AG04450 (cell line): ENCODE measurements around the gene AGPAT1. TPM values are rescaled to one million over a fixed set of nuclear protein-coding genes. Genes with fewer than 3 reads are reported as not detected.

Experiments used
- CTCF ChIA-PET: fragments of 300-600, 350-600 bp; formaldehyde crosslinking; extraction: SDS; loops from one replicate; lab custom pipeline; 2022; ENCODE audit warnings: antibody characterized with exemption, inconsistent platforms; lab: Charles Lee
- POLR2A ChIA-PET: fragments of 350-600 bp; formaldehyde crosslinking; extraction: SDS; loops from one replicate; lab custom pipeline; 2021; ENCODE audit warnings: antibody characterized with exemption, inconsistent platforms; lab: Yijun Ruan, JAX
- DNase-seq: peaks from one replicate; pipeline ENCODE4 v3.0.0-alpha.2; 2011; ENCODE audit warnings: low read depth, low spot score
- H3K27ac ChIP-seq: one replicate; pipeline ENCODE4 v1.5.1; 2012; ENCODE audit warnings: low read depth, low read length, control low read depth
- H3K27me3 ChIP-seq: one replicate; pipeline ENCODE4 v1.6.0; 2012; ENCODE audit warnings: low read length; ENCODE audit not compliant: control insufficient read depth, insufficient read depth
- H3K4me3 ChIP-seq: 2 replicates; pipeline ENCODE4 v1.5.1; 2011; ENCODE audit warnings: mild to moderate bottlenecking, low read depth, low read length, control low read depth
- H3K9me3 ChIP-seq: 2 replicates; pipeline ENCODE4 v1.5.1; 2012; ENCODE audit warnings: low read length; ENCODE audit not compliant: control insufficient read depth, insufficient read depth
- polyA plus RNA-seq: library from polyadenylated mRNA; depleted of rRNA; stranded (reverse); fragments of >200 nt; gene quantifications from 2 replicates; pipeline ENCODE4 v1.2.3, GENCODE V29; 2011
- TF ChIP-seq, protein P1 (sequence below): IDR thresholded peaks from 2 replicates; pipeline ENCODE4 v1.5.1; 2011; ENCODE audit warnings: low read depth, low read length, control low read depth, inconsistent platforms

Gene AGPAT1
- polyA plus RNA-seq, 1 experiment: 97.1 TPM

DNA sequence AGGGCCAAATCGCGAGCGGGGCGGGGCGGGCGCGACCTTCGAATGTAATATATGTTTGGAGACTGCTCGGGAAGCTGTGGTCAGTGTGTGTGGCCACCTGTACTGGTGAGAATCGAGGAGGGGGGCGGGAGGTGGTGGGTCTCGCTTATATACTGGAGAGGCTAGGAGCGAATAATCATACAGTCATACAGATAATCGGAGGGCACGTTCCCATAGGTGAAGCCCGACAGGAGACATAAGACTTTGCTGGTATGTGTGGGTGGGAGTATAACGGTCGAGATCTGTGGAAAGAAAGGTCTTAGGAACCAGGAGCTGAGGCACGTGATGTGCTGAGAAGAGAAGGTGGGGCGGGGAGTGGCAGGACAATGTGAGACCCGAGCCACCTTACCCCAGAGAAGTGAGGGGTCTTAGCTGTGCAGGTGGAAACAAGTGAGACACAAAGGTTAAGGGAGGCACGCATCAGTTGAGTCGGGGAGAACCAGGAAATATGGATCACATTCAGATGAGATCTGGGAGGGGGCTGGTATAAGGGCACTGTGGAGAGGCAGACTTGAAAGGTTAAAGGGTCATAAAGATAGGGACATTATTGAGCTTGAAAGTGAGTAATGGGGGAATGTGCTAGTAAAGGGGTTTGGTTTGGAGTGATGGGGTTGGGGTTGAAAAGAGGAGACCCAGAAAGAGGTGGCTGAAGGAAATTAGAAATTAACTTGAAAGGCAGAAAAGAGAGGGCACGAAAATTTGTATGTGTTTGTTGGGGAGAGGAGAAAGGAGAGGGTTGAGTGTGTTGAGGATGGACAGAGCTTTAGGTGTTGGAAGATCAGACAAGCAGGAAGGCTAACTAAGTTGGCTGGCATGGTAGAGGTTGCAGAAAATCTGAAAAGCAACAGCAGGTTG is 2.9 kb upstream of the AGPAT1 start:
- H3K27ac ChIP-seq: peak overlapping the region; percentile 99
- peak overlapping the region; percentile 97 for H3K4me3 ChIP-seq
- TF ChIP-seq, protein P1, sequence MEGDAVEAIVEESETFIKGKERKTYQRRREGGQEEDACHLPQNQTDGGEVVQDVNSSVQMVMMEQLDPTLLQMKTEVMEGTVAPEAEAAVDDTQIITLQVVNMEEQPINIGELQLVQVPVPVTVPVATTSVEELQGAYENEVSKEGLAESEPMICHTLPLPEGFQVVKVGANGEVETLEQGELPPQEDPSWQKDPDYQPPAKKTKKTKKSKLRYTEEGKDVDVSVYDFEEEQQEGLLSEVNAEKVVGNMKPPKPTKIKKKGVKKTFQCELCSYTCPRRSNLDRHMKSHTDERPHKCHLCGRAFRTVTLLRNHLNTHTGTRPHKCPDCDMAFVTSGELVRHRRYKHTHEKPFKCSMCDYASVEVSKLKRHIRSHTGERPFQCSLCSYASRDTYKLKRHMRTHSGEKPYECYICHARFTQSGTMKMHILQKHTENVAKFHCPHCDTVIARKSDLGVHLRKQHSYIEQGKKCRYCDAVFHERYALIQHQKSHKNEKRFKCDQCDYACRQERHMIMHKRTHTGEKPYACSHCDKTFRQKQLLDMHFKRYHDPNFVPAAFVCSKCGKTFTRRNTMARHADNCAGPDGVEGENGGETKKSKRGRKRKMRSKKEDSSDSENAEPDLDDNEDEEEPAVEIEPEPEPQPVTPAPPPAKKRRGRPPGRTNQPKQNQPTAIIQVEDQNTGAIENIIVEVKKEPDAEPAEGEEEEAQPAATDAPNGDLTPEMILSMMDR: no peak
- CTCF ChIA-PET: interaction anchor here (1.6 kb wide), 1 partner anchor 16 kb away, joined by 13 read pairs; no protein-coding TSS in a partner anchor
- no peak for DNase-seq
- POLR2A ChIA-PET: interaction anchor here (0.6 to 1.0 kb wide), 2 partner anchors 11 to 1466 kb away, joined by 4 to 7 read pairs; partner anchors contain the start of gene PBX2
- H3K9me3 ChIP-seq: peaks cover 3% of the 10 kb centered on the region; the same call in 1 of the 2 replicates
- H3K27me3 ChIP-seq: no peaks in the 10 kb centered on the region

DNA sequence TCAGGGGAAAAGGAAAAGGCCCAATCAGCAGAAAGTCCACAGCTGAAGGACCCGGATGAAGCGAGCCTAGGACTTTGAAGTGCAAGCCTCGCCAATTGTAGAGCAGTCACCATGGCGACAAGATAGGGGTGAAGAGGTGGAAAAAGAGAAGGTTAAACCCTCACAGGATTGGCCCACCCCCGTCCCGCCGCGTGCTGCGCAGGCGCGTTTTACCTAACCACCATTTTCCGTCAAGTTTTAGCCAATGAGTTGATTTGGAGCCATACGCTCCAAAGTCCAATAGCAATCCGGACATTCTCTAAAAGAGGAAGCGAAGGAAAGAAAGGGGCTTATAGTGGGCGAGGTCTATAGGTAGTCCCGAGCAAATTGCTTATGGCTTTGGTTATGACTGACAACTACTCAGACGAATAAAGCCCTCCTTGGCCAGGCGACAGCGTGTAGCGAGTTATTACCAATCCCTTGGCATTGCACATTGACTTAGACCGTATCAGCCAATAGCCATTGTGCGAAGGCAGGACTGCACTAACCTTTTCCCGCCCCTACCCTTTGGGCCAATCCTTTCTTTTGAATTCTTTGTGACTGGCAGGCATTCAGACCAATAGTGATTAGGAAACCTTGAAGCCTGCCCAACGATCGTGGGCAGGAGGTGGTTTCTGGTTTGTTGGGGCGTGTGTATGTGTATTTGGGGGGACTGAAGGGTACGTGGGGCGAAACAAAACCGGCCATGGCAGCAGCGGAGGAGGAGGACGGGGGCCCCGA is 2.1 kb upstream of the AGPAT1 start, which contains the start of gene RNF5:
Gene RNF5 (plus strand): TSS at position 618 of the 759 bp plus-strand sequence. CDS start 107 bp downstream, at position 725.
- H3K9me3 ChIP-seq: peaks cover 3% of the 10 kb centered on the region; the same call in 1 of the 2 replicates
- ChIA-PET POLR2A (interaction anchor here (0.5 to 1.5 kb wide), 8 partner anchors 9 to 1467 kb away, joined by 3 to 11 read pairs (median 4); partner anchors contain the start of genes ATF6B and FKBPL), CTCF (interaction anchor here (0.6 to 1.3 kb wide), 3 partner anchors 13 to 58 kb away, joined by 4 to 7 read pairs (median 4); no protein-coding TSS in a partner anchor)
- DNase-seq: peak; percentile 100
- TF ChIP-seq, protein P1: no peak
- peak within 1 kb of the TSS; percentile 99 for H3K27ac ChIP-seq
- H3K4me3 ChIP-seq: peak within 1 kb of the TSS; percentile 97
- H3K27me3 ChIP-seq: no peaks in the 10 kb centered on the region

DNA sequence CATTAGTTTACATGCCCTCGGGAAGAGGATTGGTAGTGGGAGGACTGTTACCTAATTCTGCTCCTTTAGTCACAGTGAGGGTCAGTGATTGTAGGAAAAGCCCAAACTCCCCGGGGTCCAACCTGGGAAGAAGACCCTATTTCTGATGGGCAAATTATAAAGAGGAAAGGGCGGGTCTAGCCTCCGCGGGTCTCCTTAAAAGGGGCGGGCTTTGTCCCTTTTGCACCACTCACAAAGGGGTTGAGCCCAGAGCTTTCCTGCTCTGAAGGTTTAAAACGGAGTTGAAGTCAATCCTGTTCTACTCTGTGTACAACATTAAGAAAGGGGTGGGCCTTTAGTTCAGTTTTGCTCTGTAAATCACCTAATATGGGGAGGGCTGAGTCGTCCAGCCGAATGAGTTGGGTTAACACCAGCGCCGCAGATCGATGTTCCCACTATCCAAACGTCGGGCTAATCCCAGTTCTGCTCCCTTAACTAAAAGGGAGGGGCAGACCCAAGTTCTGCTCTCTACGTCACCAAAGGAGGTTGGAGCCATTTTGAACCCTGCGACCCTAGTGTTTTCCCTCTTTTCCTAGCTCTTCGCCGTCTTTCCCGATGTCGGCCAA is 1.4 kb upstream of the AGPAT1 start:
- Histone ChIP-seq H3K9me3 (peaks cover 3% of the 10 kb centered on the region; the same call in 1 of the 2 replicates), H3K27me3 (no peaks in the 10 kb centered on the region), H3K4me3 (peak overlapping the region; percentile 97), H3K27ac (peak overlapping the region; percentile 99)
- ChIA-PET CTCF (interaction anchor here (0.5 to 1.3 kb wide), 5 partner anchors 14 to 57 kb away, joined by 3 to 7 read pairs (median 4); partner anchors contain the start of gene ATF6B), POLR2A (interaction anchor here (0.5 to 1.5 kb wide), 7 partner anchors 10 to 795 kb away, joined by 3 to 11 read pairs (median 4); partner anchors contain the start of genes ATF6B and FKBPL)
- TF ChIP-seq, protein P1: no peak
- no peak for DNase-seq

DNA sequence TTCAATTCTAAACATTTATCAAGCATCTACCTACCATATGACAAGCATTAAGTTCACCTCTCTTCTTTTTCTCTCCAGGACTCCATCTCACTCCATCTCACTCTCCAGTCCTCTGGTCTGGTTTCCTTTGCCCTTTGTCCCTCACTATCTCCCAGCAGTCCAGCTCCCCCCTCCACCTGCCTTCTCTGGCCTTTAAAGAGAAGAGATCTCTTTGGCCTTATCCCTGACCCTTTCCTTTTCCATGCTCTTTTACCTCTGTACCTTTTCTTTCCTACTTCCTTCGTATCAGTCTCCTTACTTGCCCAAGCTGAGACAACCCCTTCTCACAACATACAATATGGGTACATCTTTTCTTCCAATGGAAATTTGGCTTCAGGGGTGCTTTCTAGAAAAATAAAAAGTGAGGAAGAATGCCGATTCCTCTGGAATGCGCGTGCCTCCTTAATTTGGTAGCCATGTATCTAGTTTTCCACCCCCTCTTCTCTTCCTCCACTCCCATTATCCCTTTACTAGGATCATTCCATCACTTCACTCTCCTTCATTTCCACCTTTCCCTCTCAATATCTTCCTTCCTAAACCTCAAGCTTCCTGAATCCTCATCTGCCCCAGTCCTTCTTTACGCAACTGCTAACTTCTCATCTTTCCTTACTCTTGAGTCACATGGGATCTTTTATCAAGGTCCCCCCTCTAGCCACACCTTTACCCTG is 745 bp upstream of the AGPAT1 start:
- H3K27me3 ChIP-seq: no peaks in the 10 kb centered on the region
- DNase-seq: no peak
- H3K27ac ChIP-seq: peak overlapping the region; percentile 99
- peaks cover 3% of the 10 kb centered on the region; the same call in 1 of the 2 replicates for H3K9me3 ChIP-seq
- TF ChIP-seq, protein P1: no peak
- ChIA-PET POLR2A (interaction anchor here (0.6 to 1.5 kb wide), 9 partner anchors 11 to 795 kb away, joined by 3 to 11 read pairs (median 4); partner anchors contain the start of genes ATF6B and FKBPL), CTCF (interaction anchor here (0.5 to 1.4 kb wide), 5 partner anchors 19 to 58 kb away, joined by 3 to 7 read pairs (median 6); partner anchors contain the start of gene ATF6B)
- peak overlapping the region; percentile 97 for H3K4me3 ChIP-seq
